Stimulated activated CD4-positive, alpha-beta T cell treated with anti-CD3 and anti-CD28 coated beads, TNF-alpha, amount 100 ng/mL, for 4 hours (primary cell): ENCODE results near the gene ZNF892.
A peak's percentile ranks its signal among the peaks of the same experiment; 100 is the strongest.

ENCODE experiments used
- DNase-seq, 3 experiments: peaks; one replicate each; pipeline ENCODE4 v3.0.0-alpha.2; 2020; ENCODE audit warnings: low read depth in 3 of 3

Gene ZNF892

GRCh38 chr2:95207111-95207961 is at the start of gene ZNF892:
Gene ZNF892 (plus strand): TSS chr2:95207521. CDS start chr2:95207816, 295 bp downstream.
- DNase-seq, result peak; percentile 55 to 76 (median 61)

GRCh38 chr2:95158441-95158840 is 48.9 kb upstream of the ZNF892 start:
- no peak for DNase-seq

GRCh38 chr2:95158891-95159619 is 48.3 kb upstream of the ZNF892 start:
- peak in 1 of 3 experiments; percentile 21 for DNase-seq

- peak; percentile 51 to 58 (median 58) for DNase-seq
Measured at GRCh38 chr2:95159690-95160449, 47.5 kb upstream of the ZNF892 start, which contains the start of gene ZNF514. Gene ZNF514 (minus strand): TSS chr2:95159848. CDS start chr2:95153253, 6,595 bp downstream.

GRCh38 chr2:95165030-95165370 is 42.3 kb upstream of the ZNF892 start:
- no peak for DNase-seq

- peak; percentile 92 to 95 (median 94) for DNase-seq
Measured at GRCh38 chr2:95165371-95166064, 41.8 kb upstream of the ZNF892 start, which contains the start of gene ZNF2. Gene ZNF2 (plus strand): TSS chr2:95165809. CDS start chr2:95176227, 10,418 bp downstream.

- DNase-seq, result no peak
Measured at GRCh38 chr2:95166065-95166763, 41.1 kb upstream of the ZNF892 start.

- no peak for DNase-seq
Measured at GRCh38 chr2:95171902-95172301, 35.4 kb upstream of the ZNF892 start.

- DNase-seq, result no peak
Measured at GRCh38 chr2:95174031-95174542, 33.2 kb upstream of the ZNF892 start.

GRCh38 chr2:95179451-95179850 is 27.9 kb upstream of the ZNF892 start:
- DNase-seq, result no peak

GRCh38 chr2:95181774-95182173 is 25.5 kb upstream of the ZNF892 start:
- DNase-seq, result no peak

GRCh38 chr2:95185197-95185596 is 22.1 kb upstream of the ZNF892 start:
- no peak for DNase-seq

GRCh38 chr2:95185973-95186372 is 21.3 kb upstream of the ZNF892 start:
- DNase-seq, result no peak

GRCh38 chr2:95192956-95193355 is 14.4 kb upstream of the ZNF892 start:
- DNase-seq, result peak in 2 of 3 experiments; percentile 3 to 24

- no peak for DNase-seq
Measured at GRCh38 chr2:95203911-95204310, 3.4 kb upstream of the ZNF892 start.

GRCh38 chr2:95204396-95204795 is 2.9 kb upstream of the ZNF892 start:
- DNase-seq, result no peak

- no peak for DNase-seq
Measured at GRCh38 chr2:95206096-95206495, 1.2 kb upstream of the ZNF892 start.

- DNase-seq, result no peak
Measured at GRCh38 chr2:95208106-95208505, 785 bp downstream of the ZNF892 start.

GRCh38 chr2:95215018-95215612 is 7.8 kb downstream of the ZNF892 start:
- DNase-seq, result no peak

GRCh38 chr2:95220449-95220848 is 13.1 kb downstream of the ZNF892 start:
- DNase-seq, result no peak
